HK-2 (cell line): ENCODE data around the gene ALDH1L1.
A peak's percentile ranks its signal among the peaks of the same experiment; 100 is the strongest.
"Not testable (repeated sequence)": the region's sequence is repeated elsewhere in the genome, so short reads cannot be mapped to it uniquely, and the experiment has no call there.

Experiments
- DNase-seq: peaks from one replicate; pipeline ENCODE4 v3.0.0-alpha.2; 2018; ENCODE audit not compliant: unreplicated experiment

Gene ALDH1L1

DNA sequence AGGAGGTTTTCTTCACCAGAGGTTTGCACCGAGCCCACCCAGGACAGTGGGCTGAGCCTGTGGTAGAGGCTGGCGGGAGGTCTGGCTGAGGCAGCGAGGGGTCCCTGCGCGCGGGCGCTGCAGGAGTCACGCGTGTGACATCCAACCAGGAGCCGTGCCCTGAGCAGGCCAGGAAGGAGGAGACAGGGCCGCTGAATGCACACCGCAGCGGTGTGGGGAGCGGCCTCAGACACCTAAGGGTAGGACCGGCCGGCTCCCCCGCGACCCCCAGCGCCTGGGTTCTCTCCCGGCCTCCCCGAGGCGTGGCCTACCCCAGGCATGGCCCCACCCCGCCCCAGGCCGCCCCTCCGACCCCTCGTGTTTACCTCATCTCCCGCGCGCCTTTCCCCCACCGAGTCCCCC is 96.9 kb downstream of the ALDH1L1 start:
- peak; percentile 63 for DNase-seq

DNA sequence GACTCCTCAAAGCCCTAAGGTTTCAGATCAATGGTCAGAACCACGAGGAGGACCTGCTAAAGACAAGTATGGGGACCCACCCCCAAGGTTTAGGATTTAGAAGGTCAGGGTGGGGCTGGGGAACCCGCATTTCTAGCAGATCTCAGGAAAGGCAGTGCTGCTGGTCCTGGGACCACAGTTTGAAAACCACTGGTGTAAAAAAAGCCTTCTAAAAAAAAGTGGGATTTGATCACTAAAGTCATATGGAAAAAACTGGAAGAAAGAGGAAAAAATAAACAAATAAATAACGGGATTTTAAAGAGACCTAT is 97.3 kb downstream of the ALDH1L1 start:
- DNase-seq: no peak

DNA sequence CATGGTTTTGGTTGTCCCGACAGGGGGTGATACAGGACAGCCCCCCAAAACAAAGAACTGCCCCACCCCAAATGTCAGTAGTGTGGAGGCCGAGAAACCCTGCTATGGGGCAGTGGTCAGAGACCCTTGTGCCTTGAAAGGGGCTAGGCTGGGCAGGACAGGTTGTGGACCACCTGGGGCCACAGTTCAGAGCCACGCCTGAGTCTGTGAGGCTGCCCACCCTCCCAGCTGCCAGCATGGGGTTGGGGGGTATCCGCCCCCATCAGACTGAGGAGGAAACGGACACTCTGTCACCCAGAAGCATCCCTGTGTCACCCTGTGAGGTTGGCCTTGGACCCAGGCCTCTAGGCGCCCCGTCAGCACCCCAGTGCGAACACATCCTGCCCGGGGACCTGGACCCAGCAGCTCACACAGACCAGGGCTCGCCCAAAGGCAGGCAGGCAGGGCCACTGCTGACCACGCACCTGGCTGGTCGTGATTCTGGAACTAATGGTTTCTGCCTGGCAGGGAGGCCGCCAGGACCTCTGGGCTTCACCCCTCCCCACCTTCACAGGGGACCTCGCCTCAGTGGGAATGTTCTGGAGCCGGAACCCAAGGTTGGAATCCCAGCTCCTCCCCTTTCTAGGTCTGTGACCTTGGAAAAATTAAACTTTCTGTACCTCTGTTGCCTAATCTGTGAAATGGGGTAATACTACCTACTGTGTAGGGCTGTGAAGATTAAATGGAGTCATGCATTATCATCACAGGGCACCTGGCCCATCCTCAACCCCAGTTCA is 97.8 kb downstream of the ALDH1L1 start:
- no peak for DNase-seq

DNA sequence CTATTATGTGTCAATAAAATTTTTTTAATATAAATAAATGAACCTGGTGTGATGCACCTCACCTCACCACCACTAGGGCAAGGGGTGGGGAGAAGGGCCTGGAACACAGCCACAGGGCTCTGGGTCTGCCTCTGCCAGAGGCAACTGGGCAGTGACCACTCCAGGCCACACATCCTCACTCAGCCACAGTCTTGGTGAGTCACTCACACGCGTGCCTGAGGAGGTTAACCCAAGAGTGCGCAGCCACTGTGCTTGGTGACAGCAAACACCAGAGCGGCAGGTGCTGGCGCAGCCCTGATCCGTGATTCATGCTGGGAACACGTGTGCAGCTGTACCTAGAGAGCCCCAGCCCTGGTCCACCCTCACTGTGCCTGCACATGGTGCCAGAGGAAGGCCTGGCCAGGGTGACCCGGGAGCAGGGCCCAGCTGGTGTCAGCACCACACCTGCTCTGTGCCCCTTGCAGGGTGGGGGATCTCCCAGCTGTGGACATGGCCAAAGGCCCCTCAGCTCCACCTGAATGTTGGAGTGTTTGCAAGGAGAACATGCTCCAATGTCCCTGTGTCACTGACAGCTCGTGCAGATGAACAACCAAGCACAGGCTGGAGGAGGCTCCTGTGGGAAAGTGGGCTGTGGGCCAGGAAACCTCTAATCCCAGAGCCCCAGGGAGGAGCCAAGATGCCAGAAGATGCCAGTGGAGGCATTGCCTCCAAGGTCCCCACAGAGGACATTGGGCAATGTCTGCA is 98.6 kb downstream of the ALDH1L1 start:
- peak; percentile 73 for DNase-seq

DNA sequence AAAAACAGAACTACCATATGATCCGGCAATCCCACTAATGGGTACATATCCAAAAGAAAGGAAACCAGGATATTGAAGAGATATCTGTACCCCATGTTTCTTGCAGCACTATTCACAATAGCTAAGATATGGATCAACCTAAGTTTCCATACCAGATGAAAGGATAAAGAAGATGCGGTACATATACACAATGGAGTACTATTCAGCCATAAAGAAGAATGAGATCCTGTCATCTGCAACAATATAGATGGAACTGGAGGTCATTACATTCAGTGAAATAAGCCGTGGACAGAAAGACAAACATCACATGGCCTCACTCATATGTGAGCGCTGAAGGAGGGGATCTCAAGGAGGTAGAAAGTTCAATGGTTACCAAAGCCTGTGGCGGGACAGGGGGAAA is 99.4 kb downstream of the ALDH1L1 start:
- no peak for DNase-seq

DNA sequence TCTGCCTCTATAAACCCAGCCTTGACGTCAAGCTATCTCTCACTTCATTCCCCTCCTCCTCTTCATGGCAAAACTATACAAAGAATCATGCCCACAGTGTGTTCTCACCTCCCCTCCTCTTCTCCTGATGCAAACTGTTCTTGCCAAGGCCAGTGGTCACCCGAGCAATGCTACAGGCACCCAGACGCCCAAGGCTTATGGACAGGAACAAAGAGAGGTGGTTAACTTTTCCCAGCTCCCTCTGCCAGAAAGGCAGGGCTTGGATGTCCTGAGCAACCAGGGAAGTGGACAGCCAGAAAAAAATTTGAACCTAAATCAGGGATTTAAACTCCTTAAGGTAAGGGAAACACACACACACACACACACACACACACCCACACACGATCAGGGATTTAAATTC is 101.5 kb downstream of the ALDH1L1 start:
- no peak for DNase-seq

DNA sequence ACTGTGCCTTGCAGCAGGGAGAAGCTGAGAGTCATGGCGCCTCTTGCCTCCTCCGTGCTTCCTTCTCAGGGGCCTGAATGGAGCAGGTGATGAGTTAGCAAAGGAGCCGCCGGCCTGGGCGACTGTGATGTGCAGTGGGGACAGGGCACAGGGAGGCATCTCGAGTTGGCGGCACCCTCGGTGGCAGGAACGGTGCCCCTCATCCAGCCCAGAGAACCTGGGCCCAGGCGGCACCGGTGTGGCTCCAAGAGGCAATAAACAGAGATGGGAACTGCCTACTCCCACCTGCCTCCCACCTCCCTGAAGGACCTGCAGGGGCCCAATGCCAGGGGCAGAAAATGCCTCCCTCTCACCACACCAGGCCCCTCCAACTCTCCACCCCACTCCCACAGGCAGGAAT is 102.6 kb downstream of the ALDH1L1 start:
- no peak for DNase-seq

DNA sequence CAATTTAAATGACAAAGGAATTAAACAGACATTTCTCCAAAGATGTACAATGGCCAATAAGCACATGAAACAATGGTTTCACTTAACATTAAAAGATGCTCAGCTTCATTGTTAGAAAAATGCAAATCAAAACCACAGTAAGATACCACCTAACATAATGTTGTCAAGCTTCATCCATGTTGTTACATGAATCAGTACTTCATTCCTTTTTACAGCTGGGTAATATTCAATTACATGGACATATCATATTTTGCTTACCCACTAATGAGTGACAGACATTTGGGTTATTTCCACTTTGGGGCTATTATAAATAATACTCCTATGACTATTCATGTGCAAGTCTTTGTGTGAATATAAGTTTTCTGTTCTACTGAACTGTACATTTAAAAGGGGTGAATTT is 104.2 kb downstream of the ALDH1L1 start:
- DNase-seq: no peak

DNA sequence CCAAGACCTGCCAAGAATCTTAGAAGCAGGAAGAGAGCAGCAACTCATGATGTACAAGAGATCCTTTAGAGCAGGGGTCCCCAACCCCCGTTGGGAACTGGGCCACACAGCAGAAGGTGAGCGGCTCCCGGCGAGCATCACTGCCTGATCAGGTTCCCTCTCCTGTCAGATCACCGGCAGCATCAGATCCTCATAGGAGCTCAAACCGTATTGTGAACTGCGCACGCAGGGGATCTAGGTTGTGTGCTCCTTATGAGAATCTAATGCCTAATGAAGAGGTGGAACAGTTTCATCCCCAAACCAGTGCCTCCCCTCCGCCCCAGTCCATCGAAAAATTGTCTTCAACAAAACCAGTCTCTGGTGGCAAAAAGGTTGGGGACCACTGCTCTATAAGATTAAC is 110.2 kb downstream of the ALDH1L1 start:
- no peak for DNase-seq

DNA sequence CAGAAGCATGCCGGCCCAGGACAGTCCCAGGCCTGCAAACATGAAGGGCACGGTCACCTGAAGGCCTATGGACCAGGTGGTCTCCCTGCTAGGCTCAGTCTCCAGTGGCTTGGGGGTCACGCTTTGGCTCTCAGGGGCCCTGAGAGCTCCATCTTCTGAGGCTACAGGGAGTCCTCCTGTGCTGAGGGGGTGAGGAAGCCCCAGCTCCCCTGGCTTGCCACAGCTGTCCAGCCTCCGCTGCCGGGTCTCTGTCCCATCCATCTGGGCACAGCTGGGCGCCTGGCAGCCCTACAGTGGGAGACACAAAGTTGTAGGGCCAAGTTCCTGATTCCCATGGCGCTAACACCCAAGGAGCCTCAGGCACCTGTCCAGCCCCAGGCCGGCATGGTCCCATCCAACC is 112.4 kb downstream of the ALDH1L1 start:
- DNase-seq: no peak

DNA sequence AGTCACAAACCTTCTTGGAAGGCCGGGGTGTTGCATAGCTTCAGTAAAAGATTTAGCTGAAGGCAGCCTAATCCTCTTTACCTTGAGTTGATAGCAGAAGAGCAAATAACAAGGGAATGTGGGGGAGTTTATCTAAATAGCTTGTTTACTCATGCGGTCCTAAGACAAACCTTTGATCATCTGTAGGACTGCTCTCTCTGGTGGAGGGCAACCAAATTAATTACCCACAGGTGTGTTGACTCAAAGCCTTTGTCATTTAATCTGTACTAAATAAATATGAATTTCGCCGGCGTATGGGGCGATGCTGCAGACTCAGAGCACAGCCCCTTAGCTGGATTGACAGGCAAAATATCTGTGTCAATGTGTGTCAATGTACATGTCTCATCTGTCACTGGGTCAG is 113.7 kb downstream of the ALDH1L1 start:
- not testable (repeated sequence) for DNase-seq

DNA sequence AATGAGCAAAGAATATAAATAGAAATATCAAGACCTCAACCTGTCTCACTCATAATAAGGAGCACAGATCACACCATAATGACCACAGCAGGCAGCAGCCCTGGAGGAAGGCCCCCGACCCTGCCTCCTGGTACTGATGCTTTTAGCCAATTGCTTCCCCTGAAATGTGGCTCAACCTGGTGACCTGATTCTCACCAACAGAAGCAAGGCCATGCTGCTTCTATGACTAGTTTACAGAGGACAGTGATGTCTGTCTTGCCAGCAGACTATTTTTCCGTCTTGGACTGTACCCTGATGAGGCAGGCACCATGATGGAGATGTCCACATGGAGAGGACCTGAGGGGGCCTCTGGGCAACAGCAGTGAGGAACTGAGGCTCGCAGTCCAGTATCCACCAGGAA is 114.5 kb downstream of the ALDH1L1 start:
- DNase-seq: no peak

DNA sequence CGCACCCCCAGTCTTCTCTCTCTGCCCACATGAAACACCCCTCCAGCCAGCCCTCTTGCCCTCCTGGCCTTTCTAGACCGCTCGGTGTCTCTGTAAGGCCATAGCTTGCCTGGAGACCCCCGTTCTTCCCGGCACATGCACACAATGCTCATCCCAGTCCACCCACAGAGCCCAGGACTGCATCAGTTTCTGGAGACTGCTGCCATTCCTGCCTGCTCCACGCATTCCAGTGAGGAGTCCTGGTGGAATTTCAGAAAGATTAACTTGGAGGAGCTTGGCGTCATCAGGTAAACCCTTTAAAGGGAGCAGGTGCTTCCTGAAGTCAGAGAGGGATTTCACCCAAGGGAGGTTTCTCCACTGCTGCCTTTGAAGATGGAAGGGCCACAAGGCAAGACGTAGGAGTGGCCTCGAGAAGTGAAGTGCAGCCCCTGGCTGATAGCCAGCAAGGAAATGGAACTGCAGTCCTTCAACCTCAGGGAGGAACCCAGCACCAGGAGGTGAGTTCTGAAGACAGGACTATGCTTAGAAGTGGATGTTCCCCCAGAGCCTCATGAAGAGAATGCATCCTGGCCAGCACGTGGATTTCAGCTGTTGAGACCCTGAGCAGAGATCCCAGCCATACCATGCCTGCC is 115.6 kb downstream of the ALDH1L1 start:
- no peak for DNase-seq

DNA sequence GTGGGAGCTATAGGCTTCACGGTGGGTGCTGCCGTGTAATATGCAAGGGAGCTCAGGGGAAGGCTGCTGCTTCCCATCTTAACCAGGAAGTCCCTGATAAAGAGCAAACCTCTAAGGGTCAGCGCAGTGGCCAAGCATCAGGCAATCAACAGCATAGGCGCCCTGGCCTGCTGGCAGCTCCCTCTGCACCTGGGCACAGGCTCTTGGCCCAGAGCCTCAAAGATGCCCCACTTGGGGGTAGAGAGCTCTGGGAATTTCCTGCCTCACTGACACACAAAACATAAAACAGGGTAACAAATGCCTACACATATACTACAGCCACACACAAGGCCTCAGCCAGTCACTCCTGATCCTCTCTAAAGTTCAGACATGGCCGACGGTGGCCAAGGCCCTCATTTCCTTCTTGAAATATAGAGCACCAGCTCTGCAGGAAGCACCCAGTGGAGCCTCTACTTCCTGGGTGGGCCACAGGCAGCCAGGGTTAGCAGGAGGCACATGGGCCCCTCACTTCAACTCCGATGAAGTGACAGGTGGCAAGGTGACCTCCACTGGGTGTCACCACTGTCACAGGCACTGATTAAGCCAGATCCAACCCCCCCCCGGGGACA is 116.9 kb downstream of the ALDH1L1 start:
- no peak for DNase-seq

DNA sequence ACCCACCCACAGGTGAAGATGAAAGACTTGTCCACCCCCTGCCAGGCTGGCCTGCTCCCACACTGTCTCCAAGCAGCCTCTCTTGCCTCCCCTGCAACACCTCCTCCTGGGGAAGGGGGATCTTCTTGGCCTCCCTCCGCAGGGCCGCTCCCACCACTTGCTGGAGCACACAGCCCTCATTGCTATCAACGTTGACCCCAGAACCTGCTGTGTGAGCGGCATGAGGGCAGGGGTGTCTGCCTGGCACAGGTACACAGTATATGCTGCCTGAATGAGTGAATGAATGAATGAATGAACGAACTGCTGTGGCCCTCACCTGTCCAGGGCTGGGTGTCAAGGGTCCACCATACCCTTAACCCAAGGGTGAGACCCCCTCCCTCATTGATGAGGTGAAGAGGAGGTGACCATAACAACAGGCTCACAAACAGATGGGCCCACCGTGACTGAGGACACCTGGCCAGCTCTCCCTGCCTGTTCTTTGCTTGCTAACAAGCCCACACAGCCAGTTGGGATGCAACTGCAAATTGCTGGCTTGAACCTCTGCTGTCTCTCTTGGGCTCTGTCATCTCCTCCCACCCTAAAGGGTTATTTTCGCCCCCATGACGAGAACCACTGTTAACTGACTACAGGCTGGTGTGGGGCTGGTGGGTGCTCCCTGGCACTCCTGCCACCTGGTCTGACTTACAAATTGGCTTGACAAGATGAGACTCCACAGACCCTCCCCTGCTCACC is 118.9 kb downstream of the ALDH1L1 start:
- DNase-seq: no peak

DNA sequence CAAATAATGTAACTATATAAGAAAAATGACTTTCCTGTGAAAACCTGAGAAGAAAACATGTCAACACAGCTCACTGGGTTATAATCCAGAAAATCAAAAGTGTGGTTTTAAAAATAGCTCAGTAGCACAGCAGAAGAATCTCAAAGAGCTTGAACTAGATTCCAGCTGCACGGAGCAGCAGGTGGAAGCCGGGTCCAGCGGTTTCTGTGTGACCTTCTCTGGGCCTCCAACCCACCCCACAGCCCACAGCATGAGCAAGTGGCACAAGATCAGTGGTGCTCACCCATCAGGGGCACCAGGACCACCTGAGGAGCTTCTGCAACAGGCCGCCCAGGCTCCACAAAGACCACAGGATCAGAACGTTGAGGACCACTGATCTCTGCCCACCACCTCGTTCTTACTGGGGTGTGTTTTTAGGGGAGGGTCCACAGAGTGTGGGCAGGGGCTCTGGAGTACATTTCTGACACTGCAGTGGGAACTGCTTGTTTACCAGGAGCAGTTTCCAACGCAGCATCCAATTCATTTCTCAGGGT is 119.7 kb downstream of the ALDH1L1 start:
- DNase-seq: no peak

DNA sequence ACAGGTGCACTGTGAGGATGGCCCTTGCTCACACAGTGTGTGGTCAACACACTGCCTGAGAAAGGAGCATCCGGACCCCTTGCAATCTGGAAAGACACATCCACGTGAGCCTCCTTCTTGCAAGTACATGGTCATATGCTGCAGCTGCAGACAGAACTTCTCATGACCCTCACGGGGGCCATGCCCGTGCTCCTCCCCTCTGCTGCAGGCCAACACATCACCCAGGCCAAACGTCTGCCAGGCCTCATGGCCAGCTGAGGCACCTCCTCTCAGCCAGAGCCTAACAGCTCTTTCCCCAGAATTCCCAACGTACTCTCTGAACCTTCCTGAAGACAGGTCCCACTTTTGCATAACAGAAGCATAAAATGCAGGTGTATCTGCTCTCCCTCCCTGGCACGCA is 121.7 kb downstream of the ALDH1L1 start:
- no peak for DNase-seq

DNA sequence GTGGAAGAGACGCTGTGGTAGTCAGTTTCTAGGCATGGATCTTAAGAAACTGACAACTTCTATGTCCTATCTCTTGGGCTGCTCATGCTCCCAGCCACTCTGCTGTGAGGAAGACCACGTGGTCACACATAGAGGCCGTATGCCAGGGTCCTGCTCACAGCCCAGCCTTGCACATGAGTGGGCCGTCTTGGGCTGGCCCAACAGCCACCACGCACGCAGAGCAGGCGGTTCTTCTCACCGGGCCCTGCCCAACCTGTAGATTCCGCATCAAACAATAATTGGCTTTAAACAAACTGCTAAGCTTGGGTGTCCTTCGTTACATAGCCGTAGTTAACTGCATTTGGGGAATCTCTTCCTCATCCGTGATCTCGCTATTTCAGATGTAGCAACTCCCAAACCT is 122.5 kb downstream of the ALDH1L1 start:
- no peak for DNase-seq

DNA sequence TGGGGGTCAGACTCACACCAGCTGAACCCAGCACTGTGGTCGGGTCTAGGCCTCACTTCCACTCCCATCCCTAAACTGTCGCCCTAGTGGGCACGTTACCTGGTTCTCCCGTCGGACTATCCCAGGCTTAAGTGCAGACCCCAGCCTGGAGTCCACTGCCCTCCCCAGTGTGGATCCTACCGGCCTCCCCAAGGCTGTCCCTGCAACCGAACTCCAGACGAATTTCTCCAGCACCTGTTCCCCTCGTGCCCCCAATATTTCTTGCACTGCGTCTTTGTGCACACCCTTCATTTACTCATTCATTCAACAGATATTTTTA is 122.9 kb downstream of the ALDH1L1 start:
- no peak for DNase-seq

DNA sequence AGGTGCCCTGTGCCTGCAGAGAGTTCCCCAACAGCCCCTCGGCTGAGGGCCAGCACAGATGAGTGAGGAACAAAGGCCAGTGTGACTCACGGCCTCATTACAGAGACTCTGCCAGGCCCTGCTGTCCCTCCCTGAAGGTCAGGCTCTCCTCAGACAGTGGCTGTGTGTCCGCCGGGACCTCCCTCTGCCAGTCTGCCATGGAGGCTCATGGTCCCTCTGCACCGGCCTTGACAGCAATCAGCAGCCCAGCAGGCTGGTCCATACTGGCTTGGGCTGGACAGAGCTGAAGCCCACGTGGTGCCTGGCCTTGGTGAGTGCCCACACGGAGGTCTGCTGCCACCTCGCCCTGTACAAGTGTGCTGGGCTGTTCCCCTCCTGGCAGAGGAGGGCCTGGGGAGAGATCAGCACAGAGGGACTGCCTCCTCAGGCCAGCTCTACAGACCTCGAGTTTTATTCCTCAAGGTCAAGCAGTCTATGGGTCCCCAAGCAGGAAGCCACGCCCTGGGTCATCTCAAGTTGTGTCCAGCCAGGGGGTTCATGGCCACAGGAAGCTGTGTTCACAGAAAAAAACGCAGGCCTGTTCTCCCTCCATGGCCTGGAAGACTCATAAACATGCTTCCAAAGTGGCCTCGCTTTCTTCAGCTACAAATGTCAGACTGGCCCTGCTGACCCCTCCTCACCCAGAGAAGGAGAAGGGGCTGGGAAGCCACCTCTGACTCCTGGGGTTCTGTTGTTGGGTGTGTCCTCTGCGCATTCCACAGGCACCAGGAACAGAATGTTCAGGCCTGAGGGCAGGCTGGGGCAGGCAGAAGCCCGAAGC is 123.5 kb downstream of the ALDH1L1 start:
- no peak for DNase-seq

DNA sequence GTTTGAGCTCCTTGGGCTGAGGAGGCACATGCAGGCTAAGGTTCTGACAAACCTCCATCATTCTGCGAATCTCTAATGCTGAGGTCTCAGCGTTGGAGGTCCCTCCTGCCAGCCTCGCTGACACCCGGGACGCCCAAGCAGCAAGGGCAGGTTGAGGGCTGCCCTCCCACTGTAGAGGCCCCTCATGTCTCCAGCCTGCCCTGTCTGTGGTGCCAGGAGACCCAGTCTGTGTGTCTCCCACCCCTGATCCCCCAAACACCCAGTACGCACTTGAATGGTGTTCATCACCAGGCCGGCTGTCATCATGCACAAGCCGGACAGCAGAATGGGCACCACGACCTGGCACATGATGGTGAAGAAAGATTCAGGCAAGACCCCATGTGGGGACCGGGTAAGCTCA is 124.3 kb downstream of the ALDH1L1 start:
- DNase-seq: no peak
